HCT116 (cell line): ENCODE data around the gene PPP1R13L. TPM values are rescaled to one million over a fixed set of nuclear protein-coding genes. Genes with fewer than 3 reads are reported as not detected.

Experiments used
- ATAC-seq: fragments of 200-7000 bp; cut with Tn5 transposase; 2 replicates; pipeline ENCODE4 v1.9.1; 2020; ENCODE audit warnings: mild to moderate bottlenecking, moderate library complexity
- BruUV-seq: library from RNA; stranded (reverse); fragments of 400-500 nt; replicated peaks from 2 replicates; lab custom pipeline; 2021; lab: Mats Ljungman, UMichigan
- CTCF ChIA-PET: fragments of 300-600 bp; sonication (Branson Sonifier 250); formaldehyde crosslinking; loops from one replicate; lab custom pipeline; 2021; ENCODE audit warnings: antibody characterized with exemption; lab: Charles Lee
- POLR2A ChIA-PET: fragments of 300-600, 350-600 bp; sonication (Branson Sonifier 250); formaldehyde crosslinking; loops from one replicate; lab custom pipeline; 2021; ENCODE audit warnings: antibody characterized with exemption; lab: Charles Lee
- RAD21 ChIA-PET, 2 experiments: fragments of 300-600 bp; sonication (Branson Sonifier 250); formaldehyde crosslinking; loops; one replicate each; lab custom pipeline; 2023; ENCODE audit warnings: low total read pairs in 2 of 2; ENCODE audit not compliant: uncharacterized antibody in 2 of 2, unreplicated experiment in 2 of 2, low non-redundant PET in 1 of 2; lab: Charles Lee
- DNase-seq: peaks from one replicate; pipeline ENCODE4 v3.0.0-alpha.2; 2010; ENCODE audit warnings: low read depth, low spot score
- H2AFZ ChIP-seq: fragments of 200-600 bp; shearing (Covaris generic), sonication (generic); 2 replicates; pipeline ENCODE4 v1.6.1; 2017; ENCODE audit warnings: low read depth, mixed run types, mixed read lengths, antibody characterized with exemption, low read length; ENCODE audit not compliant: poor library complexity, severe bottlenecking
- H3K27ac ChIP-seq: 2 replicates; pipeline ENCODE4 v1.5.1; 2012; ENCODE audit warnings: low read depth, low read length
- H3K27me3 ChIP-seq: fragments of 200-600 bp; sonication (generic); 2 replicates; pipeline ENCODE4 v1.6.1; 2016; ENCODE audit warnings: mixed run types, low read length, mixed read lengths; ENCODE audit not compliant: insufficient read depth
- H3K36me3 ChIP-seq, 2 experiments: fragments of 200-500 bp in 1 of 2; fragments of 200-600 bp in 1 of 2; sonication (Bioruptor generic) in 1 of 2; sonication (generic) in 1 of 2; 2 replicates each; pipeline versions ENCODE4 v1.5.1 to v1.6.1; 2014 to 2016; ENCODE audit warnings: low read length in 2 of 2, inconsistent platforms in 1 of 2, mixed read lengths in 1 of 2, mixed run types in 1 of 2; ENCODE audit not compliant: insufficient read depth in 2 of 2, control insufficient read depth in 1 of 2
- H3K4me1 ChIP-seq, 2 experiments: fragments of 200-600 bp in 1 of 2; sonication (generic) in 1 of 2; 2 replicates each; pipeline versions ENCODE4 v1.5.1 to v1.6.1; 2012 to 2017; ENCODE audit warnings: low read length in 2 of 2, inconsistent platforms in 1 of 2, mild to moderate bottlenecking in 1 of 2, mixed read lengths in 1 of 2, mixed run types in 1 of 2, moderate library complexity in 1 of 2; ENCODE audit not compliant: insufficient read depth in 2 of 2, control insufficient read depth in 1 of 2
- H3K4me2 ChIP-seq: fragments of 200-600 bp; sonication (generic); 2 replicates; pipeline ENCODE4 v1.6.1; 2017; ENCODE audit warnings: mixed run types, low read length, mixed read lengths
- H3K4me3 ChIP-seq, 2 experiments: fragments of 200-600 bp in 1 of 2; sonication (generic) in 1 of 2; replicated peaks in 1 of 2; 2 replicates each; pipeline ENCODE4 v1.5.1; 2011 to 2016; ENCODE audit warnings: low read length in 2 of 2, control low read depth in 1 of 2, low read depth in 1 of 2, mild to moderate bottlenecking in 1 of 2, mixed read lengths in 1 of 2, mixed run types in 1 of 2
- H3K79me2 ChIP-seq: fragments of 200-600 bp; sonication (generic); 2 replicates; pipeline ENCODE4 v1.6.1; 2017; ENCODE audit warnings: mild to moderate bottlenecking, mixed run types, low read length, moderate library complexity, mixed read lengths; ENCODE audit not compliant: insufficient read depth
- H3K9ac ChIP-seq: fragments of 200-600 bp; sonication (generic); 2 replicates; pipeline ENCODE4 v1.6.1; 2016; ENCODE audit warnings: low read length, mixed read lengths
- H3K9me2 ChIP-seq: fragments of 200-600 bp; sonication (generic), shearing (Covaris generic); 2 replicates; pipeline ENCODE4 v1.6.1; 2017; ENCODE audit warnings: mixed run types, mild to moderate bottlenecking, moderate library complexity; ENCODE audit not compliant: insufficient read depth
- H3K9me3 ChIP-seq, 2 experiments: fragments of 200-500 bp in 1 of 2; fragments of 200-600 bp in 1 of 2; sonication (Bioruptor generic) in 1 of 2; sonication (generic) in 1 of 2; 2 replicates each; pipeline ENCODE4 v1.6.1; 2014 to 2017; ENCODE audit warnings: low read length in 2 of 2, mixed read lengths in 2 of 2, inconsistent platforms in 1 of 2, low read depth in 1 of 2, mild to moderate bottlenecking in 1 of 2, mixed run types in 1 of 2, moderate library complexity in 1 of 2; ENCODE audit not compliant: control insufficient read depth in 1 of 2, insufficient read depth in 1 of 2
- H4K20me1 ChIP-seq: fragments of 200-600 bp; sonication (generic), shearing (Covaris generic); 2 replicates; pipeline ENCODE4 v1.6.1; 2017; ENCODE audit warnings: mixed run types, mild to moderate bottlenecking, moderate library complexity; ENCODE audit not compliant: insufficient read depth
- CBX3 ChIP-seq: IDR thresholded peaks from 2 replicates; pipeline ENCODE4 v1.6.1; 2012; ENCODE audit warnings: low read depth
- CEBPB ChIP-seq: IDR thresholded peaks from 2 replicates; pipeline ENCODE4 v1.6.1; 2012; ENCODE audit warnings: low read depth
- EGR1 ChIP-seq: IDR thresholded peaks from 2 replicates; pipeline ENCODE4 v1.6.1; 2012; ENCODE audit warnings: low read depth
- ELF1 ChIP-seq: IDR thresholded peaks from 2 replicates; pipeline ENCODE4 v1.6.1; 2012; ENCODE audit warnings: low read depth, borderline replicate concordance
- EZH2phosphoT487 ChIP-seq: fragments of 200-600 bp; IDR thresholded peaks from 2 replicates; pipeline ENCODE4 v1.6.1; 2018; ENCODE audit warnings: antibody characterized with exemption, borderline replicate concordance
- SIN3A ChIP-seq: IDR thresholded peaks from 2 replicates; pipeline ENCODE4 v1.6.1; 2012; ENCODE audit warnings: low read depth
- SP1 ChIP-seq: IDR thresholded peaks from 2 replicates; pipeline ENCODE4 v1.6.1; 2012; ENCODE audit warnings: low read depth
- YY1 ChIP-seq: IDR thresholded peaks from 2 replicates; pipeline ENCODE4 v1.6.1; 2011; ENCODE audit warnings: low read length, low read depth, moderate library complexity, mild to moderate bottlenecking; ENCODE audit not compliant: insufficient replicate concordance; ENCODE audit errors: extremely low read depth
- ZFX ChIP-seq: fragments of 450-650 bp; IDR thresholded peaks from 2 replicates; pipeline ENCODE4 v1.6.1; 2017
- intact Hi-C: fragments of 100-400 bp; cut with micrococcal nuclease; formaldehyde crosslinking; loops from 2 replicates; pipeline ENCODE4 v1.10.0; 2022
- total RNA-seq: library from RNA; stranded (reverse); gene quantifications from one replicate; pipeline ENCODE4 v1.2.1, GENCODE V29; 2021; ENCODE audit not compliant: unreplicated experiment
- TF ChIP-seq, protein P1 (sequence below): IDR thresholded peaks from 2 replicates; pipeline ENCODE4 v1.6.1; 2012; ENCODE audit warnings: low read depth
- TF ChIP-seq, protein P2 (sequence below), 3 experiments: fragments of 200-600 bp in 1 of 3; sonication (generic) in 1 of 3; IDR thresholded peaks in 2 of 3; conservative IDR thresholded peaks in 1 of 3; 2 replicates each; pipeline ENCODE4 v1.5.1; 2012 to 2017; ENCODE audit warnings: low read depth in 2 of 3, low read length in 2 of 3, antibody characterized with exemption in 1 of 3, borderline replicate concordance in 1 of 3, control low read depth in 1 of 3, mild to moderate bottlenecking in 1 of 3, mixed read lengths in 1 of 3, mixed run types in 1 of 3, moderate library complexity in 1 of 3; ENCODE audit not compliant: insufficient read depth in 1 of 3
- TF ChIP-seq, protein P3 (sequence below): IDR thresholded peaks from 2 replicates; pipeline ENCODE4 v1.6.1; 2012
- TF ChIP-seq, protein P4 (sequence below): IDR thresholded peaks from 2 replicates; pipeline ENCODE4 v1.6.1; 2011; ENCODE audit warnings: mild to moderate bottlenecking, low read length, moderate library complexity; ENCODE audit not compliant: insufficient replicate concordance; ENCODE audit errors: extremely low read depth

PPP1R13L gene
- total RNA-seq, 1 experiment from 2014 or later: 89.1 TPM

DNA sequence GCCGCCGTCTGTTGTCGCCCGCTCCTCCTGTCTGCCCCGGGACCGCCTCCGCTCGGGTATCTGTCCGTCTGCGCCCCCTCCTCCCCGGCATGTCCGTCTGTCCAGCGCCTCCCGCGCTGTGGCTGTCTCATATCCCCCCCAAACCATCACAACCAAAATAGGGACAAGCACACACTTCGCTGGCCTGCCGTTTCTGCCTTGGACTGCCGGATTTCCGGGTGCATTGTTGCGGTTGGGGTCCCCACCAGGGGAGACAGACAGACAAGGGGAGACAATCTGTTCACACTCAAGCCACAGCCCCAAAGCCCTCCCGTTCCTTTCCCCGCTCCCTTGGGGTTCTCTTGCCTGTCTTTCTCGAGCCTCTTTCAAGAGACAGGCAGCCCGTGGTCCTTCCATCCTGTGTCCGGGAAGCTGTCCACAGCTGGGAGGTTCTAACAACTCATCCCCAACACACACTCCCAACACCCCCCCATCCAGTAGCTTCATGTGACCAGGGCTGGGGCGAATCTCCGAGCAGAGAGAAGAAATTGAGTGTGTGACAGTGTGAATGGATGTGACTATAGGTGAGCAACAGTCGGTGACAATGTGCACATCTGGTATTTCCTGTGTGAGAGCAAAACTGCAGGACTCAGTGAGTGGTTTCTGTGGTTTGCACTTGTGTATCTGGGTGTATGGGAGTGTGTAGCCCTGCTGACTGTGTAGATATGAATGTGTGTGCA lies 46.4 kb upstream of the PPP1R13L start:
- no peak overlapping the region for H2AFZ ChIP-seq
- H3K79me2 ChIP-seq: no peaks in the 10 kb centered on the region
- no TSS peak for BruUV-seq
- no peaks in the 10 kb centered on the region for H3K9me2 ChIP-seq
- DNase-seq (no peak), ATAC-seq (no peak)
- H3K4me3 ChIP-seq: peak overlapping the region in 1 of 2 experiments; percentile 26; a peak in 2 of 4 replicates
- no peaks in the 10 kb centered on the region for H3K36me3 ChIP-seq
- H3K27me3 ChIP-seq: no peaks in the 10 kb centered on the region
- H3K4me2 ChIP-seq: peak overlapping the region; percentile 67
- peak overlapping the region; percentile 42 for H3K9ac ChIP-seq
- POLR2A ChIA-PET: no interaction called here
- RAD21 ChIA-PET: no interaction called here
- peaks cover 0 to 4% of the 10 kb centered on the region in 2 experiments; a peak in 1 of 4 replicates for H3K9me3 ChIP-seq
- TF ChIP-seq, protein P1, sequence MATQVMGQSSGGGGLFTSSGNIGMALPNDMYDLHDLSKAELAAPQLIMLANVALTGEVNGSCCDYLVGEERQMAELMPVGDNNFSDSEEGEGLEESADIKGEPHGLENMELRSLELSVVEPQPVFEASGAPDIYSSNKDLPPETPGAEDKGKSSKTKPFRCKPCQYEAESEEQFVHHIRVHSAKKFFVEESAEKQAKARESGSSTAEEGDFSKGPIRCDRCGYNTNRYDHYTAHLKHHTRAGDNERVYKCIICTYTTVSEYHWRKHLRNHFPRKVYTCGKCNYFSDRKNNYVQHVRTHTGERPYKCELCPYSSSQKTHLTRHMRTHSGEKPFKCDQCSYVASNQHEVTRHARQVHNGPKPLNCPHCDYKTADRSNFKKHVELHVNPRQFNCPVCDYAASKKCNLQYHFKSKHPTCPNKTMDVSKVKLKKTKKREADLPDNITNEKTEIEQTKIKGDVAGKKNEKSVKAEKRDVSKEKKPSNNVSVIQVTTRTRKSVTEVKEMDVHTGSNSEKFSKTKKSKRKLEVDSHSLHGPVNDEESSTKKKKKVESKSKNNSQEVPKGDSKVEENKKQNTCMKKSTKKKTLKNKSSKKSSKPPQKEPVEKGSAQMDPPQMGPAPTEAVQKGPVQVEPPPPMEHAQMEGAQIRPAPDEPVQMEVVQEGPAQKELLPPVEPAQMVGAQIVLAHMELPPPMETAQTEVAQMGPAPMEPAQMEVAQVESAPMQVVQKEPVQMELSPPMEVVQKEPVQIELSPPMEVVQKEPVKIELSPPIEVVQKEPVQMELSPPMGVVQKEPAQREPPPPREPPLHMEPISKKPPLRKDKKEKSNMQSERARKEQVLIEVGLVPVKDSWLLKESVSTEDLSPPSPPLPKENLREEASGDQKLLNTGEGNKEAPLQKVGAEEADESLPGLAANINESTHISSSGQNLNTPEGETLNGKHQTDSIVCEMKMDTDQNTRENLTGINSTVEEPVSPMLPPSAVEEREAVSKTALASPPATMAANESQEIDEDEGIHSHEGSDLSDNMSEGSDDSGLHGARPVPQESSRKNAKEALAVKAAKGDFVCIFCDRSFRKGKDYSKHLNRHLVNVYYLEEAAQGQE: no peak
- TF ChIP-seq, protein P2, sequence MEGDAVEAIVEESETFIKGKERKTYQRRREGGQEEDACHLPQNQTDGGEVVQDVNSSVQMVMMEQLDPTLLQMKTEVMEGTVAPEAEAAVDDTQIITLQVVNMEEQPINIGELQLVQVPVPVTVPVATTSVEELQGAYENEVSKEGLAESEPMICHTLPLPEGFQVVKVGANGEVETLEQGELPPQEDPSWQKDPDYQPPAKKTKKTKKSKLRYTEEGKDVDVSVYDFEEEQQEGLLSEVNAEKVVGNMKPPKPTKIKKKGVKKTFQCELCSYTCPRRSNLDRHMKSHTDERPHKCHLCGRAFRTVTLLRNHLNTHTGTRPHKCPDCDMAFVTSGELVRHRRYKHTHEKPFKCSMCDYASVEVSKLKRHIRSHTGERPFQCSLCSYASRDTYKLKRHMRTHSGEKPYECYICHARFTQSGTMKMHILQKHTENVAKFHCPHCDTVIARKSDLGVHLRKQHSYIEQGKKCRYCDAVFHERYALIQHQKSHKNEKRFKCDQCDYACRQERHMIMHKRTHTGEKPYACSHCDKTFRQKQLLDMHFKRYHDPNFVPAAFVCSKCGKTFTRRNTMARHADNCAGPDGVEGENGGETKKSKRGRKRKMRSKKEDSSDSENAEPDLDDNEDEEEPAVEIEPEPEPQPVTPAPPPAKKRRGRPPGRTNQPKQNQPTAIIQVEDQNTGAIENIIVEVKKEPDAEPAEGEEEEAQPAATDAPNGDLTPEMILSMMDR (IDR thresholded peaks at IDR 0.05 in 2 of 3, conservative IDR thresholded peaks at IDR 0.05 in 1 of 3; ENCODE audit: borderline replicate concordance in 1 of 3, insufficient read depth in 1 of 3, low read depth in 2 of 3, low read length in 2 of 3): no peak
- TF ChIP-seq CBX3: no peak
- TF ChIP-seq, protein P3, sequence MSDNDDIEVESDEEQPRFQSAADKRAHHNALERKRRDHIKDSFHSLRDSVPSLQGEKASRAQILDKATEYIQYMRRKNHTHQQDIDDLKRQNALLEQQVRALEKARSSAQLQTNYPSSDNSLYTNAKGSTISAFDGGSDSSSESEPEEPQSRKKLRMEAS: no peak
- no peak for TF ChIP-seq ZFX
- TF ChIP-seq EZH2phosphoT487: no peak
- no peak for TF ChIP-seq EGR1
- no peak for TF ChIP-seq ELF1
- TF ChIP-seq CEBPB: no peak
- TF ChIP-seq SP1: no peak
- TF ChIP-seq, protein P4, sequence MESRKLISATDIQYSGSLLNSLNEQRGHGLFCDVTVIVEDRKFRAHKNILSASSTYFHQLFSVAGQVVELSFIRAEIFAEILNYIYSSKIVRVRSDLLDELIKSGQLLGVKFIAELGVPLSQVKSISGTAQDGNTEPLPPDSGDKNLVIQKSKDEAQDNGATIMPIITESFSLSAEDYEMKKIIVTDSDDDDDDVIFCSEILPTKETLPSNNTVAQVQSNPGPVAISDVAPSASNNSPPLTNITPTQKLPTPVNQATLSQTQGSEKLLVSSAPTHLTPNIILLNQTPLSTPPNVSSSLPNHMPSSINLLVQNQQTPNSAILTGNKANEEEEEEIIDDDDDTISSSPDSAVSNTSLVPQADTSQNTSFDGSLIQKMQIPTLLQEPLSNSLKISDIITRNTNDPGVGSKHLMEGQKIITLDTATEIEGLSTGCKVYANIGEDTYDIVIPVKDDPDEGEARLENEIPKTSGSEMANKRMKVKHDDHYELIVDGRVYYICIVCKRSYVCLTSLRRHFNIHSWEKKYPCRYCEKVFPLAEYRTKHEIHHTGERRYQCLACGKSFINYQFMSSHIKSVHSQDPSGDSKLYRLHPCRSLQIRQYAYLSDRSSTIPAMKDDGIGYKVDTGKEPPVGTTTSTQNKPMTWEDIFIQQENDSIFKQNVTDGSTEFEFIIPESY: no peak
- TF ChIP-seq SIN3A: no peak
- no peak for TF ChIP-seq YY1
- no peaks in the 10 kb centered on the region for H4K20me1 ChIP-seq
- no peak overlapping the region for H3K27ac ChIP-seq
- CTCF ChIA-PET: no interaction called here
- peaks cover 42 to 73% of the 10 kb centered on the region in 2 experiments for H3K4me1 ChIP-seq
- intact Hi-C loops: no loop called here
